HEK293T (cell line): ENCODE data around the gene CLTA.

Experiments used
- BHLHE40 ChIP-seq: fragments of 450-650 bp; IDR thresholded peaks from 2 replicates; pipeline ENCODE4 v1.6.1; 2016; ENCODE audit warnings: mild to moderate bottlenecking, moderate library complexity, borderline replicate concordance
- ELF4 ChIP-seq: fragments of 450-650 bp; IDR thresholded peaks from 2 replicates; pipeline ENCODE4 v1.6.1; 2017; ENCODE audit warnings: antibody characterized with exemption
- FOXK2 ChIP-seq: fragments of 450-650 bp; IDR thresholded peaks from 2 replicates; pipeline ENCODE4 v1.6.1; 2016; ENCODE audit warnings: mild to moderate bottlenecking
- FOXM1 ChIP-seq: fragments of 450-650 bp; IDR thresholded peaks from 2 replicates; pipeline ENCODE4 v1.6.1; 2017; ENCODE audit warnings: mild to moderate bottlenecking, borderline replicate concordance
- NFRKB ChIP-seq: fragments of 450-650 bp; IDR thresholded peaks from 2 replicates; pipeline ENCODE4 v1.6.1; 2016; ENCODE audit warnings: mild to moderate bottlenecking, moderate library complexity
- PKNOX1 ChIP-seq: fragments of 450-650 bp; IDR thresholded peaks from 2 replicates; pipeline ENCODE4 v1.6.1; 2016
- SP1 ChIP-seq: fragments of 450-650 bp; IDR thresholded peaks from 2 replicates; pipeline ENCODE4 v1.6.1; 2017
- TARDBP ChIP-seq: fragments of 450-650 bp; IDR thresholded peaks from 2 replicates; pipeline ENCODE4 v1.6.1; 2016
- ZNF384 ChIP-seq: fragments of 450-650 bp; IDR thresholded peaks from 2 replicates; pipeline ENCODE4 v1.6.1; 2016

GRCh38 chr9:36237230-36237629 is 46.5 kb downstream of the CLTA start:
- no peak for TF ChIP-seq ZNF384
- no peak for TF ChIP-seq BHLHE40
- no peak for TF ChIP-seq FOXM1
- no peak for TF ChIP-seq ELF4
- no peak for TF ChIP-seq TARDBP
- no peak for TF ChIP-seq SP1
- TF ChIP-seq PKNOX1, result no peak
- TF ChIP-seq FOXK2, result no peak
- no peak for TF ChIP-seq NFRKB
